Mesothelial cell of epicardium (in vitro differentiated cells): ENCODE data around the gene TCF3. TPM values are rescaled to one million over a fixed set of nuclear protein-coding genes. Genes with fewer than 3 reads are reported as not detected.

Source experiments
- DNase-seq, 2 experiments: peaks; one replicate each; pipeline ENCODE4 v3.0.0; 2021; ENCODE audit warnings: low spot score in 2 of 2; ENCODE audit not compliant: unreplicated experiment in 2 of 2
- H3K27ac Mint-ChIP-seq: 2 replicates; pipeline ENCODE4 v1.8.0; 2021; ENCODE audit warnings: mixed read lengths
- H3K27me3 Mint-ChIP-seq: 2 replicates; pipeline ENCODE4 v1.8.0; 2021; ENCODE audit warnings: low read depth, mixed read lengths
- H3K36me3 Mint-ChIP-seq: 2 replicates; pipeline ENCODE4 v1.8.0; 2021; ENCODE audit warnings: mixed read lengths
- H3K4me1 Mint-ChIP-seq: 2 replicates; pipeline ENCODE4 v1.8.0; 2021; ENCODE audit warnings: mixed read lengths
- H3K4me3 Mint-ChIP-seq: 2 replicates; pipeline ENCODE4 v1.8.0; 2021; ENCODE audit warnings: mild to moderate bottlenecking, moderate library complexity, mixed read lengths
- H3K9me3 Mint-ChIP-seq: 2 replicates; pipeline ENCODE4 v1.8.0; 2021; ENCODE audit warnings: mixed read lengths
- CTCF ChIP-seq: fragments of 200-600 bp; sonication (generic); IDR thresholded peaks from one replicate; pipeline ENCODE4 v1.5.0; 2021; ENCODE audit warnings: antibody characterized with exemption; ENCODE audit not compliant: unreplicated experiment
- total RNA-seq: library from RNA; stranded (reverse); gene quantifications from 3 replicates; pipeline ENCODE4 v1.2.1, GENCODE V29; 2021

The TCF3 gene
- total RNA-seq, 1 donor from 2014 or later: 227 TPM

- no peak for TF ChIP-seq CTCF
- no peak overlapping the region for H3K27ac Mint-ChIP-seq
- DNase-seq: no peak
- peaks cover 11% of the 10 kb centered on the region for H3K36me3 Mint-ChIP-seq
- no peak overlapping the region for H3K4me3 Mint-ChIP-seq
- no peaks in the 10 kb centered on the region for H3K27me3 Mint-ChIP-seq
- H3K4me1 Mint-ChIP-seq: peaks cover 9% of the 10 kb centered on the region
- no peaks in the 10 kb centered on the region for H3K9me3 Mint-ChIP-seq
These were observed 50.2 kb downstream of the TCF3 start for GRCh38 chr19:1602091-1602707.

GRCh38 chr19:1601613-1602064 is 50.8 kb downstream of the TCF3 start:
- Mint-ChIP-seq H3K27me3 (no peaks in the 10 kb centered on the region), H3K27ac (no peak overlapping the region), H3K9me3 (no peaks in the 10 kb centered on the region), H3K4me1 (peaks cover 9% of the 10 kb centered on the region), H3K36me3 (peaks cover 11% of the 10 kb centered on the region), H3K4me3 (no peak overlapping the region)
- DNase-seq: no peak
- peak; percentile 27 for TF ChIP-seq CTCF

- no peaks in the 10 kb centered on the region for H3K27me3 Mint-ChIP-seq
- no peak for DNase-seq
- TF ChIP-seq CTCF: no peak
- peaks cover 4% of the 10 kb centered on the region for H3K4me1 Mint-ChIP-seq
- H3K4me3 Mint-ChIP-seq: no peak overlapping the region
- H3K36me3 Mint-ChIP-seq: peaks cover 16% of the 10 kb centered on the region
- H3K9me3 Mint-ChIP-seq: no peaks in the 10 kb centered on the region
- H3K27ac Mint-ChIP-seq: no peak overlapping the region
These were observed 53.0 kb downstream of the TCF3 start for GRCh38 chr19:1599460-1599846.

GRCh38 chr19:1598777-1599459 is 53.5 kb downstream of the TCF3 start:
- H3K4me3 Mint-ChIP-seq: no peak overlapping the region
- TF ChIP-seq CTCF: no peak
- peaks cover 16% of the 10 kb centered on the region for H3K36me3 Mint-ChIP-seq
- no peak overlapping the region for H3K27ac Mint-ChIP-seq
- no peaks in the 10 kb centered on the region for H3K27me3 Mint-ChIP-seq
- no peaks in the 10 kb centered on the region for H3K9me3 Mint-ChIP-seq
- peaks cover 4% of the 10 kb centered on the region for H3K4me1 Mint-ChIP-seq
- no peak for DNase-seq

- Mint-ChIP-seq H3K9me3 (no peaks in the 10 kb centered on the region), H3K4me1 (peaks cover 18% of the 10 kb centered on the region), H3K4me3 (peak overlapping the region; percentile 87), H3K27me3 (no peaks in the 10 kb centered on the region), H3K36me3 (peaks cover 12% of the 10 kb centered on the region), H3K27ac (no peak overlapping the region)
- DNase-seq: no peak
- no peak for TF ChIP-seq CTCF
These were observed 59.0 kb downstream of the TCF3 start for GRCh38 chr19:1593501-1593772.
